Ovary (tissue), 3 donors: ENCODE results near the gene OR10H2.

Source experiments
- EP300 ChIP-seq: sonication (generic); formaldehyde crosslinking; IDR thresholded peaks from one replicate; pipeline ENCODE4 v1.6.1; 2017; ENCODE audit warnings: antibody characterized with exemption
- POLR2A ChIP-seq: fragments of 450-650 bp; IDR thresholded peaks from one replicate; pipeline ENCODE4 v1.6.1; 2017; ENCODE audit warnings: antibody characterized with exemption, mild to moderate bottlenecking, moderate library complexity
- TF ChIP-seq, protein P1 (sequence below), 3 donors: fragments of 450-650 bp in 2 of 3; fragments of 200-600 bp in 1 of 3; IDR thresholded peaks; one replicate each; pipeline versions ENCODE4 v1.5.1 to v1.8.0; 2016 to 2022; ENCODE audit warnings: antibody characterized with exemption in 3 of 3, mild to moderate bottlenecking in 1 of 3
- donor health status: DM: no; HTN: no; CAD: no.

DNA sequence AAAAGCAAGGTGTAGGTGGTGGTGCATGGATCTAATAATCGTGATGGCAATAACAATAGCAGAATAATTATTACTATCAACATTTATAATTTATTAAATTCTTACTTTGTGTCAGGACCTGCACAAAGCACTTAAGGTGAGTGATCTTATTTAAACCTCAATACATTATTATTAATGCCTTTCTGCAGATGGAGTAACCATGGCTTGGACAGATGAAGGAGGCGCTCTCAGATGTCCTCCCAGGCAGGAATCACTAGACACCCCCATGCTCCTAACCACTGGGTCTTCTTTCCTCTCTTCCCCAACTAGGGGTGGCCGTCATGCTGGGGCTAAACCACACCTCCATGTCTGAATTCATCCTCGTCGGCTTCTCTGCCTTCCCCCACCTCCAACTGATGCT, at the start of gene OR10H2:
- no peak for TF ChIP-seq EP300
- TF ChIP-seq, protein P1, sequence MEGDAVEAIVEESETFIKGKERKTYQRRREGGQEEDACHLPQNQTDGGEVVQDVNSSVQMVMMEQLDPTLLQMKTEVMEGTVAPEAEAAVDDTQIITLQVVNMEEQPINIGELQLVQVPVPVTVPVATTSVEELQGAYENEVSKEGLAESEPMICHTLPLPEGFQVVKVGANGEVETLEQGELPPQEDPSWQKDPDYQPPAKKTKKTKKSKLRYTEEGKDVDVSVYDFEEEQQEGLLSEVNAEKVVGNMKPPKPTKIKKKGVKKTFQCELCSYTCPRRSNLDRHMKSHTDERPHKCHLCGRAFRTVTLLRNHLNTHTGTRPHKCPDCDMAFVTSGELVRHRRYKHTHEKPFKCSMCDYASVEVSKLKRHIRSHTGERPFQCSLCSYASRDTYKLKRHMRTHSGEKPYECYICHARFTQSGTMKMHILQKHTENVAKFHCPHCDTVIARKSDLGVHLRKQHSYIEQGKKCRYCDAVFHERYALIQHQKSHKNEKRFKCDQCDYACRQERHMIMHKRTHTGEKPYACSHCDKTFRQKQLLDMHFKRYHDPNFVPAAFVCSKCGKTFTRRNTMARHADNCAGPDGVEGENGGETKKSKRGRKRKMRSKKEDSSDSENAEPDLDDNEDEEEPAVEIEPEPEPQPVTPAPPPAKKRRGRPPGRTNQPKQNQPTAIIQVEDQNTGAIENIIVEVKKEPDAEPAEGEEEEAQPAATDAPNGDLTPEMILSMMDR (IDR thresholded peaks at IDR 0.05) = no peak
- TF ChIP-seq POLR2A = no peak
